ENCODE results near the gene PCNX3.

PCNX3 gene

DNA sequence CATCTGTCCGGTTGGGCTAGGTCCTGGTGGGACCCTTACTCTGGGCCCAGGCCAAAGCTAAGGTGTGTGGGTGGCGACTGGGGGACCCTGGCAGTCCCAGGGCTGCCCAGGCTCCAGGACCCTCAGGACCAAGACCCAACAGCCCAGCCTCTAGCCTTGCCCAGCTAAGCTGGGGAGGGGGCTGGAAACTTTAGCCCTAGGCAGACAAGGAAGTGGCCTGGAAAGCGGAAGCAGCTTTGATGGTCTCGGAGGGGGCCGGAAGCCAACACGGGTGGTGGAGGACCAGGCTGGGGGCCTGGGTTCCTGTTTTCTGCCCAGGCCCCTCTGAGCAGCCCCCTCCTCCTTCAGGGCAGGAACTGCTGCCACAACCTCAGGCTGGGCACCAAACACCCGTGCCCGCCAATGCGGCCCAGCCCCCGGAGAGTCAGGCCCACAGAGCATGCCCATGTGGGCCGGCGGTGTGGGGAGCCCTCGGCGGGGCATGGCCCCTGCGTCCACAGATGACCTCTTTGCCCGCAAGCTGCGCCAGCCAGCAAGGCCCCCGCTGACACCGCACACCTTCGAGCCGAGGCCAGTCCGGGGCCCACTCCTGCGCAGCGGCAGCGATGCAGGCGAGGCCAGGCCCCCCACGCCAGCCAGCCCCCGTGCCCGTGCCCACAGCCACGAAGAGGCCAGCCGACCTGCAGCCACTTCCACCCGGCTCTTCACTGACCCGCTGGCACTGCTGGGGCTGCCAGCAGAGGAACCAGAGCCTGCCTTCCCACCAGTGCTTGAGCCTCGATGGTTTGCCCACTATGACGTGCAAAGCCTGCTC, 25.1 kb downstream of the PCNX3 start:
- no peak for DNase-seq (ENCODE audit: low read depth)

DNA sequence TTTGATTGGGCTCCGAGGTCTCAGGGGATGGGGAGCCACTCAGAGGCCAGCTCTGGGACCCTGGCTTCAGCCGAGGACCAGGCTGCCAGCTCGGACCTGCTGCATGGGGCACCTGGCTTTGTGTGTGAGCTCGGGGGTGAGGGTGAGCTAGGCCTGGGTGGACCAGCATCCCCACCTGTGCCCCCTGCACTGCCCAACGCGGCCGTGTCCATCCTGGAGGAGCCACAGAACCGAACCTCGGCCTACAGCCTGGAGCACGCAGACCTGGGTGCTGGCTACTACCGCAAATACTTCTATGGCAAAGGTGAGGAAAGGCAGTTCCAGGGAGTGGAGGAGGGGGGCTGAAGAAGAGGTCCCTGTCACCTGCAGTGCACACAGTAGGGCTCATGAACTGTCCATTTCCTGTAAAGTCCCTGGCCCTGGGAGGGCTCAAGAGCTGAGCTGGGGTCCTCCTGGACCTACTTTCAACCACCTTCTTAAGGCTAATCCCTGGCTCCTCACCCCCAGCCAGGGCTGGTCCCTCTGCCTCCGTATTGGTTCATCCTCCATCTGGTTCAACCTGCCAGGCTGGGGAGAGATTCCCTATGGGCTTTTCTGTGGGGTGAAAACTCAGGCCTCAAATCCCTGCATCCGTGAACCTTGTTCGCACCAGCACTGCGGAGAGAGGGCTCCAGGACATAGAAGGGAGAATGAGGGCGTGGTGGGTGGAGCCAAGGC, 25.9 kb downstream of the PCNX3 start:
- DNase-seq (ENCODE audit: low read depth) = no peak

DNA sequence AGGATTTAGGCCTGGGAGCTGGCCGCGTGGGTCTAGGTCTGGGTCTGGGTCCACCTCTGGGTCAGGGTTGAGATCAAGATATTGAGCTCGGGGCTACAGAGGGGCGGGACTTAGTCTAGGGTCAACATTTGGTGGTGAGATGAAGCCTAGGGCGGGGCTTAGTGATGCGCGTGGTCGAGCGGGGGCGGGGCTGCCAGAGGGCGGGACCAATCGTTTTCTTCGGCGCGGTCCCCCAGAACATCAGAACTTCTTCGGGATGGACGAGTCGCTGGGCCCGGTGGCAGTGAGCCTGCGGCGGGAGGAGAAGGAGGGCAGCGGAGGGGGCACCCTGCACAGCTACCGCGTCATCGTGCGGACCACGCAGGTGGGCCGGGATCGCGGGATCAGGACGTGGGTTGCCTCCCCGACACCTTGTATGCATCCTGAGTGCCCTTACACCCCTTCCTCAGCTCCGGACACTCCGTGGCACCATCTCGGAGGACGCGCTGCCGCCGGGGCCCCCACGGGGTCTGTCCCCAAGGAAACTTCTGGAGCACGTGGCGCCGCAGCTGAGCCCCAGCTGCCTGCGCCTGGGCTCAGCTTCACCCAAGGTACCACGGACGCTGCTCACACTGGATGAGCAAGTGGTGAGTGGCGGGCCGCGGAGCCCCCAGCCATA, 26.6 kb downstream of the PCNX3 start:
- no peak for DNase-seq (ENCODE audit: low read depth)

DNA sequence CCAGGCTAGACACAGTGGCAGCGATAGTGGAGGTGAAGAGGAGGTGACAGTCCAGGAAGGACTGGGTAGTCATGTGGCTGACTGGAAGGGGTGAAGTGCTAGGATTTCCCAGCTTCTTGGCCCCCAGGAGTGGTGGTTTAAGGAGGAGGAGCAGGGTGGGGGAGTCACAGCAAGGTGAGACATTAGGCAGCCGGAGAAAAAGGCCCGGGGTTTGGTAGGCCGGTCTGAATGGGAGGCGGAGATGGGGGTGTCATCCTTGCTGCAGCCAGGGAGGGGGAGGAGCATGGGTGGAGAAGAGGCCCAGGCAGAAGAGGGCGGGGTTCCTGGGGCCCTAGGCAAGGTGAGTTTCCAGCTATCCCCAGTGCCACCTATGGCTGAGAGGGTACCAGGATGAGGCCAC, 28.4 kb downstream of the PCNX3 start:
- no peak for DNase-seq (ENCODE audit: low read depth)

DNA sequence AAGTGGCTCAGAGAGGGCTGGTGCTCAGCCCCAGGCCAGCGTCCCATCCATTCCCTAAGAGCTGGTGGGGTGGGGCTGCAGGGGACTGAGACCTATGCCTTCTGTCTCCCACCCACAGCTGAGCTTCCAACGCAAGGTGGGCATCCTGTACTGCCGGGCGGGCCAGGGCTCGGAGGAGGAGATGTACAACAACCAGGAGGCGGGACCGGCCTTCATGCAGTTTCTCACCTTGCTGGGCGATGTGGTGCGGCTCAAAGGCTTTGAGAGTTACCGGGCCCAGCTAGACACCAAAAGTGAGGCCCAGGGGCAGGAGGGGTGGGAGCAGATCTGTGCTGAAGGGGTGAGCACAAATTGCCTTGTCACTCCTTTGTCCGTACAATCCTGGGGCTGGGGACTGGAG, 29.3 kb downstream of the PCNX3 start:
- no peak for DNase-seq (ENCODE audit: low read depth)

DNA sequence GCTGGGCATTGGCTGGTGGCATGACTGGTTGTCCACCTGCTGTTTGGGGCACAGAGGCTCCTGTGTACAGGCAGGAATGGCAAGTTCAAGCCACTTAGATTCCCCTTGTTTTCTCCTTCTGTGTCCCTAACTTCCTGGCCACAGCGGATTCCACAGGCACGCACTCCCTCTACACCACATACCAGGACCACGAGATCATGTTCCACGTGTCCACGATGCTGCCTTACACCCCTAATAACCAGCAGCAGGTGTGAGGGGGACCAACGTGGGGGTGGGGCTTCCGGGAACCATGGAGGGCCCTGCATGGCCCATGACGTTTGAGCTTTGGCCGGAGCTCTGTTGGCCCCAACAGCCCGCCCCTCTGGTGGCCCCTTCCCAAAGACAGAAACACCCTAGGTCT, 30.1 kb downstream of the PCNX3 start:
- no peak for DNase-seq (ENCODE audit: low read depth)

DNA sequence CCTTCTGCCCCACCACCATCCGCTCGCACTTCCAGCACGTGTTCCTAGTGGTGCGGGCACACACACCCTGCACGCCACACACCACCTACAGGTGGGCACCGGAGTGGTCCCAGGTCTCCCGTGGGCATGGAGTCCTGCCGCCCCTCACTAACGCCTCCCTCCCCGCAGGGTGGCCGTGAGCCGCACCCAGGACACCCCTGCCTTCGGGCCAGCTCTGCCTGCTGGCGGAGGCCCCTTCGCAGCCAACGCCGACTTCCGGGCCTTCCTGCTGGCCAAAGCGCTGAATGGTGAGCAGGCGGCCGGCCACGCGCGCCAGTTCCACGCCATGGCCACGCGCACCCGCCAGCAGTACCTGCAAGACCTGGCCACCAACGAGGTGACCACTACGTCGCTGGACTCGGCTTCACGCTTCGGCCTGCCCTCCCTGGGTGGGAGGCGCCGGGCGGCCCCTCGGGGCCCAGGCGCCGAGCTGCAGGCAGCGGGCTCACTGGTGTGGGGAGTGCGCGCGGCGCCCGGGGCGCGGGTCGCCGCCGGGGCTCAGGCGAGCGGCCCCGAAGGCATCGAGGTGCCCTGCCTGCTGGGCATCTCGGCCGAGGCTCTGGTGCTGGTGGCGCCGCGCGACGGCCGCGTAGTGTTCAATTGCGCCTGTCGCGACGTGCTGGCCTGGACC, 30.8 kb downstream of the PCNX3 start:
- DNase-seq (ENCODE audit: low read depth) = no peak

DNA sequence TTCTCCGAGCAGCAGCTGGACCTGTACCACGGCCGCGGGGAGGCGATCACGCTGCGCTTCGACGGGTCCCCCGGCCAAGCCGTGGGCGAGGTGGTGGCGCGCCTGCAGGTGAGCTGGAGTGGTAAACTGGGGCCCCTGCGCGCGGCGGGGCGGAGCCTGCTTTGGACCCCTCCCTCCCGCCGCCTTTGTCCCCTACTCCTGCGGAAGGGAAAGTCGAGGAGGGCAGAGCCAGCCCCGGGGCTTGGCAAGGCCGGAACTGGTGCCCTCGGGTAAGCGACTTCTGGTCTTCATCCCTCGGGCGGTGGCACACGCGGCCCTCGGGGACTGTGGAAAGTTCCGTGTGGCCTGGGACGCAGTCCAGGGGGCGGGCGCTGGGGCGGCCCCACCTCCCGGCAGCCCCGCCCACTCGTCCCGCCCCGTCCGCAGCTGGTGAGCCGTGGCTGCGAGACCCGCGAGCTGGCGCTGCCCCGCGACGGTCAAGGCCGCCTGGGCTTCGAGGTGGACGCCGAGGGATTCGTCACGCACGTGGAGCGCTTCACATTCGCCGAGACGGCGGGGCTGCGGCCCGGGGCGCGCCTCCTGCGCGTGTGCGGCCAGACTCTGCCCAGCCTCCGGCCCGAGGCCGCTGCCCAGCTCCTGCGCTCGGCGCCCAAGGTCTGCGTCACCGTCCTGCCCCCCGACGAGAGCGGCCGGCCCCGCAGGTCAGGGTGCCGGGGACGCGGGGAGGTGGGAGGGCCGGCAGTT, 31.6 kb downstream of the PCNX3 start:
- DNase-seq (ENCODE audit: low read depth) = peak; percentile 40

DNA sequence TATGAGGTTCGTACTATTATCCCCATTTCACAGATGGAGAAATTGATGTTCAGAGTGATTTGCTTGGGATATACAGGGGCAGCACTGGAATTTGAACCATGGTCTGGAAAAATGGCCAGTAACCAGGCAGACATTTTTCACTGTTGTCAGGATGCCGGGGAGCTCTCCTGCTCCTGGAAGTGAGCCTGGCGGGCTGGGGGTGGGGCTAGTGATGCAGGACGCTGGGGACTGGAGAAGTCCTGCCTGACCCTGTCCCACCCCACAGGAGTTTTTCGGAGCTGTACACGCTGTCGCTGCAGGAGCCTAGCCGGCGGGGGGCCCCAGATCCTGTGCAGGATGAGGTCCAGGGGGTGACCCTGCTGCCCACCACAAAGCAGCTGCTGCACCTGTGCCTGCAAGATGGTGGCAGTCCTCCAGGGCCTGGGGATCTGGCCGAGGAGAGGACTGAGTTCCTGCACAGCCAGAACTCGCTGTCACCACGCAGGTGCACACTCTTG, 33.5 kb downstream of the PCNX3 start:
- no peak for DNase-seq (ENCODE audit: low read depth)

DNA sequence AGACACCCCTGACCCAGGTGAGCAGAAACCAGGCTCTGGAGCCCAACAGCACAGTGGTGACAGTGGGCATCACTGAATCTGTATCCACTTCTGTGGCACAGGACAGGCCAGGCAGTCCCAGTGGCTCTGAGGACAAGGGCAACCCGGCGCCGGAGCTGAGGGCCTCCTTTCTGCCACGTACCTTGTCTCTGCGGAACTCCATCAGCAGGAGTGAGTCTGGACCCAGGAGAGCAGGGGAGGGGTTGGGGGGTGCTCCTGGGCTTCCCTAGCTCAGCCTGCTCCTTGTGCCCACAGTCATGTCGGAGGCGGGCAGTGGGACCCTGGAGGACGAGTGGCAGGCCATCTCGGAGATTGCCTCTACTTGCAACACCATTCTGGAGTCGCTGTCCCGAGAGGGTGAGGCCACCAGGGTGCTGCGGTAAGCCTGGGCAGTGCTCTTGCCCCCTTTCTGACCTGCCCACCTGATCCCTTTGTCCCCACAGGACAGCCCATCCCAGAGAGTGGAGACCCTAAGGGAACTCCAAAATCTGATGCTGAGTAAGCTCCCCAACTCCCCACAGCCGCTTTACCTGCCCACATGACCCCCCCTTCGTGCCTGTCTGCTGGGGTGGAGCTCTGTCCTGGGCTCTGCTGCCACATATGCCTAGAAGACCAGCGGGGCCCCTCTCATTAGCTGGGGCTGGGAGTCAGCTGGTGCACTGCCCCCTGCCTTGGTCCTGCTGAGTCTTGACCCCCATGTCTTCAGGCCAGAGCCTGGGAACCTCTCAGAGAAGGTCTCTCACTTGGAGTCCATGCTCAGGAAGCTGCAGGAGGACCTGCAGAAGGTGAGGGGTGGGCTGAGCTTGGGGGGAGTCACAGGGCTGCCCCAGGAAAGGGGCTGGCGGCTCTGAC, 34.3 kb downstream of the PCNX3 start:
- DNase-seq (ENCODE audit: low read depth) = no peak

DNA sequence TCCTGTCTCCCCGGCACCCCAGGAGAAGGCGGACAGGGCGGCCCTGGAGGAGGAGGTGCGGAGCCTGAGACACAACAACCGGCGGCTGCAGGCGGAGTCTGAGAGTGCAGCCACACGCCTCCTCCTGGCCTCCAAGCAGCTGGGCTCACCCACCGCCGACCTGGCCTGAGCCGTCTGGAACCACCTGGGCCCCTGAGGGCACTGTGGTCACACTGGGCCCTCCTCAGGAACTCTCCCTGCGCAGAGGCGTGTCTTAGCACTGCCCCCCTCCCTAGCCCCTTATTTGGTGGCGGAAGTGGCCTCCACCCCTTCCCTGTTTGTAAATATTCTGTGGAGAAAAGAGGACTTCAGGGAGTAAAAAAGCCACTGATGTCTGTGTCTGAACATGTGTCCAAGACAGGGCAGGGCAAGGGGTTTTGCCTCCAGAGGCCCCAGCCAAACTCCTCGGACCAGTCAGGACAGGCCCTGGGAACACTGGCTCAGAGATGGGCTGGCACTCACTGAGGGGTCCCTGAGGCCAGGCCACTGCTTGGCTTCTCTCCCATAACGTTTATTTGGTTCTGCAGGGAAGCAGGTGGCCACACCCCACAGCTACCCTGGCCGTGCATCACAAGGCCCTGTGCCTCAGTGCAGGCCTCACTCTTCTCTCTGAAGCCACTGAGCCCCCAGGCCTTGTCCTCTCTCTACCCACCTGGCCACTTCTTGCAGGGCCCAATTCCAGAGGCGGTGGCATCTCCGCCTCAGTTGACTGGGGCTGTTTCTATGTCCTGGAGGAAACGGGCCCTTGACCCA, 35.2 kb downstream of the PCNX3 start:
- no peak for DNase-seq (ENCODE audit: low read depth)

DNA sequence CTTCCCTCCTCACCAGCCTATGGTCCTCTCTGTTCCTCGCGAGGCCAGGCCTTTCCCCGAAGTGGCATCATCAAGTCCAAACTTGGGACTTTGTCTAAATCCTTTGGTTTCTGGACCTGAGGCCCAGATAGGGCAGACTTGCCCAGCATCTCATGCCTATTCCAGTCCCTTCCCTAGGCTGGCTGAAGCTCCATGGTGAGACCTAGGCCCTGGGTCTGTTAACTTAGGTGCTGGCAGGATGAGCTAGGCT, 35.7 kb downstream of the PCNX3 start:
- DNase-seq (ENCODE audit: low read depth) = no peak

DNA sequence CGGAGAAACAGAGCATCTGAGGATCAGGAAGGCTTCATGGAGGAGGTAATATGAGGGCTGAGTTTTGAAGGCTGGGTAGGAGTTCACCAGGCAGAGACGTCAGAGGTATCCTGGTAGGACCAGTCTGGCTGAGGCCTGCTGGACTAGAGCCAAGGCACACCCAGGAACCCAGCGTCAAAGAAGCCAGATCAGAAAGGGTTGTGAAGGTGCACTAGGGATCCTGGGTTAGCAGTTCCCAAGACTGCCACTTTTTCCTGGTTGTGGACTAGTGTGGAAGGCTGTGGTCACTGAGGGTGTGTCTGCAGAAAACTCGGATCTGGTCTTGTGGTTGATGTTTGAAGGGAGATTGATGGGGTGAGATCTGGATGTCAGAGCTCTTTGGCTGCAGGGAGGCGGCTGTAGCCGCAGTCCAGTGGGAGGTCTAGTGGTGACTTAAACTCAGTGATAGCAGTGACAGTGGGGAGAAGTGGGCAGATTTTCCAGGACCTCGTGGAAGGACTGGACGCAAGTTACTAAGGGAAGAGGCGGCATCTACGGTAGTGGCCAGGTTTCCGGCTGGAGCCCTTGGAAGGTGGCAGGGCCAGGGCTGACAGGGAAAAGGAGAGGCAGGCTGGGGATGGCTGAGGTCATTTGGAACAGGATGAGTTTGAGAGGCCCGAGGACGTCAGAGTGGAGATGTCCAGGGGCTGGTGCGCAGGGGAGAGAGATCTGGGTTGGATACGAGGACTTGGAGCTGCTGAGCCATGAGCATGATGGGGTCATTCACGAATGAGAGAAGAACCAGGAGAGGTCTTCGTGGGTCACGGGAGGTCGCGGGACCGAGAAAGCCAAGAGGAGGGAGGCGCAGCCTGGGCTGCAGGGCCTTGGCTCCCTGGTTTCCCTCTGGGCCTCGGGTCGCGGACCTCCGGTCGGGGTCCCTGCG, 36.3 kb downstream of the PCNX3 start:
- DNase-seq (ENCODE audit: low read depth) = no peak

DNA sequence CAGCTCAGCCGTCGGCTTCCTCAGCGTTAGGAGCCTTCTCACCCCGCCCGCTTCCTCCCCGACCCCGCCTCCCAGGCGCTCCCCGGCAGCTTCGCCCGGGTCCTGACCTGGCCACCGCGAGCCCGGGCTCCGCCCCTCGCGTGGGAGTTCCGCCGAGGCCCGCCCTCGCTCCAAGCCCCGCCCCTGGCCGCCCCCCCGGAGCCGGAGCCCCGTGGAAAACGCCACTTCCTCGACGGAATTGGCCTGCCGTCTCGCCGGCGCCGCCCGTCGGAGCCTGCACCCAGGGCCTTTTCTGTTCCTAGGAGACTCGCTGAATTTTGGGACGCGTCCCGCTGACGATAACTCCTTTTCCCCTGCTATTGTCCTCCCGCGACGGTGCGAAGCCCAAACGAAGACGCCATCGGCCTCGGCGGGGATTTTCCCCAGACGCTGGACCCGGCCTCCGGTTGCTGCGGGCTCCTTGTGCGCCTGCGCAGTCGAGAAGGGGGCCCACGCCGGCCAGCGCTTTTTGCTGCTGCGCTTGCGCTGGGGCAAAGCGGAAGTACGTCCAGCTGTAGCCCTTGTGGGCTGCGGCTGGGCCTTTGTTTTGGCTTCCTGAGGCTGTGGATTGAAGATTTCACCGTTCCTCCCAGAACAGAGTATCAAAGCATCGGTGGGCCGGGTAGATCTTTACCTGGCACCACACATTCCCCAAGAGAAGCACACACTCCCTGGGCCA, 37.1 kb downstream of the PCNX3 start:
- peak; percentile 93 for DNase-seq (ENCODE audit: low read depth)

DNA sequence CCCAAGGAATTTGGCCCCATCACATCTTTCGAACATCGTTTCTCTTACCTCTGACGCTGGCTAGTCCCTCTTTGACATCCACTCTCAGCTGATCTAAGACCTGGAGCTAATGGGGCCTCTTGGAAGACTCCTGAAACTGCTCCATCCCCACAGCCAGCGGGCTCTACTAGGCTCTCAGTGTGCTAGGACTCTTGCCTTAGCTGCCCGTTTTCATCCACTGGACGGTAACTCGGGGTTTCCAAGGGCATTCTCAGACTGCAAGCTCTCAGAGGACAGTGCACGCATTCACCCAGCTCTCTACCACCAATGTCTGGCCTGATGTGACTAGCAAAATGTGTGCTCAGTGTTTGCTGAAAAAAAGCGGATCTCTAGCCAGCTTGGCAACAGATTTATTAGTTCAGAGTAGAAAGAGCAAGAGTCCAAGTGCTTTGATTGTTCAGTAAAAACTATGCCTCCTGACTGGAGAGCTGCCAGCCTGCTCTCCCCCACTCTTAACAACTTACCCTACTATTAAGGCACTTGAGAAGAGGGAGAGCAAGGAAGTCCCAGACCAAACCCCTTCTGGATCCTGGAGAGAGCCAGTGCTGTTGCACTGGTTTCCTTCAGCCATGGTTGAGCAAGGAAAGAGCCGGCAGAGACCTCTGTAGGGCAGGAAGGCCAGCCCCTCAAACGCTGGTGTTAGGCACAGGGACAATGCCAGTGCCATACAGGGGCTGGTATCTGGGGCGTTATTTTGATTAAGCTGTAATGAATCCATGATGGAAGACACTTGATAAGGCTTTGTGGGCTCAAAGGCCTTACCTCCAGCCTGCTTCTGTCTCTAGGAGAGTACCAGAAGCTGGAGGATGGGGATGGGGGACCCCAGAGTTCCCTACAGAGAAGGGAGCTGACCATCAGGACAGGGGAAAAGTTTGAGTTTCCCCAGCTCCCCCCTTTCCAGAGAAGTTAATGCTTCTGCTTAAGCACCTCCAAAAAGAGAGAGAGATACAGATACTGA, 38.0 kb downstream of the PCNX3 start:
- no peak for DNase-seq (ENCODE audit: low read depth)

DNA sequence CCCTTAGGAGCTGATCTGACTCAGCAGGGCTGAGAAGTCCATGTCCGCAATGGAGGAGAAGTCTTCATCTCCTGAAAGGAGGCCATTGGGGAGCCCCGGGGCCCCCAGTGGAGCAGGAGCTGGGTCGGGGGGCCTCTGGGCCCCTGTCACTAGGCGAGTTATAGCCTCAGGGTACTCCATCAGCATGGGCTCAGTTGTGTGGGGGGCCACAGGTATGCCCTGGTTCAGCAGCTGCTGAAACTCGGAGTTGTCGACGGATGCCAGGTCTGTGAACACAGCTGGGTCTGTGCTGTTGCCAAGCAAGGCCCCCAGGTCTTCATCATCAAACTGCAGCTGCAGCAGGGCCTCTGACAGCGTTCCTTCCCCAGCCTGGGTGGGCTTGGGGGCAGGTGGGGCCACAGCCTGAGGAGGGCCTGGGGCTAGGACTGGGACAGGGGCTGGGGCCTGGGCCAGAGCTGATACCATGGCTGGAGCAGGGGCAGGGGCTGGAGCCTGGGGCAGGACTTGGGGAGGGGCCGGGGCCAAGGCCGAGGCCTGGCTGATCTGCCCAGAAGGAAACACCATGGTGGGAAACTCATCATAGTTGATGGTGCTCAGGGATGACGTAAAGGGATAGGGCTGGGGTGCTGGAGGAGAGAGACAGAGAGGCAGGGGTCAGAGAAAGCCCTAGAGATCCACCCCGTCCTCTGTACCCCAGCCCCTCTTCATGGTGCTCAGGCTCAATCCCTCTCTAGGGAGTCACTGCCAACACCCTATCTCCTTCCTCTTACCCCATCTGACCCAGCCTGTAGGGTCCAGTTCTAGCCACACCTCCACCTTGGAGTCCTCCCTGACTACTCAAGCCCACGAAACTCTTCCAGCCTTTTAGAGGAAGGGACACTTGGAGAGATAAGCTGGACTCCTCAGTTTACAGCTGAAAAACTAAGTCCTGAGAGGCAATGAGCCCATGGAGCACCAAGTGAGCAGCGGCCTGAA, 39.1 kb downstream of the PCNX3 start:
- DNase-seq (ENCODE audit: low read depth) = no peak
